ENCODE data around the gene CRYBB2. TPM values are rescaled to one million over a fixed set of nuclear protein-coding genes. Genes with fewer than 3 reads are reported as not detected.

The CRYBB2 gene
- total and polyA plus RNA-seq, 2 experiments from 2014 or later, result 0.37 TPM; not detected in 1

DNA sequence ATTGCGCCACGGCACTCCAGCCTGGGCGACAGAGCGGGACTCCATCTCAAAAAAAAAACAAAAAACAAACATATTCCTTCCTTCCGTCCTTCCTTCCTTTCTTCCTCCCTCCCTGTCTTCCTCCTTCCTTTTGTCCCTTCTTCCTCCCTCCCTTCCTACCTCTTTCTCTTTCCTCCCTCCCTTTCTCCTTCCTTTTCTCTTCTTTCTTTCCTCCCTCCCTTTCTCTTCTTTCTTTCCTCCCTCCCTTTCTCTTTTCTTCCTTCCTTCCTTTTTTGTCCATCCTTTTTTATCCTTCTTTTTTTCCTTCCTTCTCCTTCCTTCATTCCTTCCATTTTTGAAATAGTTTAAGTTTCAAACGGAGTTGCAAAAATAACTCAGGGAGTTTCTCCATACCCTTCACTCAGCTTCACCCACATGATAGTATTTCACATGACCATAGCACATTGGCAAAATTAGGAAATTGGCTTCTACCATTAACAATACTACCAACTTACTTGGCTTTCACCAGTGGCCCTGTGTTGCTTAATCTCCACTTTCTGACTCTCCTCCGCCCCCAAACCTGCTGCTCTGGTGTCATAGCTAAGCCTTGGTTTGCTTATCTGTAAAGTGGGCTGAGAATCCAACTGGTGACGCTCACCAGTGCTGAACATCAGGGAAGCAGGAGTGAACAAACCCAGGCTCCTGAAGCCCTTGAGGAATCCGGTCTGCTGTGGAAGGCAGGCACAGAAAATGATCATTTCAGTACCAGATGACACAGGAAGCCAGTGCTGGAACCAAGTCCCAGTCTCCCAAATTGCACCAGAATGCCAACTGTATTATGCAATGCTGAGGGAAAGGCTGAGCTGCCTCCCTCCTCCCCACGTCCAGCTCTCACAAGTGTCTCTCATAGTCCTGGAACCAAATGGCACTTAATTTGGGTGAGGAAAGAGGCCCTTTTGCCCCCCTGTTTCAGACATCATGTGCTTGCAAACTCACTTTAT lies 37.0 kb upstream of the CRYBB2 start:
- DNase-seq (ENCODE audit: low spot score), result no peak
- Histone ChIP-seq H3K79me2 (no peaks in the 10 kb centered on the region), H3K27ac (no peak overlapping the region), H3K4me3 (no peak overlapping the region), H3K9me3 (ENCODE audit: low read depth) (no peaks in the 10 kb centered on the region), H3K9me2 (replicated peaks; ENCODE audit: insufficient read depth) (no peaks in the 10 kb centered on the region), H4K20me1 (ENCODE audit: insufficient read depth, poor library complexity, severe bottlenecking) (no peaks in the 10 kb centered on the region), H3K27me3 (no peaks in the 10 kb centered on the region), H3K4me1 (ENCODE audit: insufficient read depth) (no peaks in the 10 kb centered on the region), H2AFZ (no peak overlapping the region), H3K36me3 (replicated peaks; ENCODE audit: insufficient read depth, low read depth) (no peaks in the 10 kb centered on the region), H3K4me2 (no peak overlapping the region)
- TF ChIP-seq, protein P1, sequence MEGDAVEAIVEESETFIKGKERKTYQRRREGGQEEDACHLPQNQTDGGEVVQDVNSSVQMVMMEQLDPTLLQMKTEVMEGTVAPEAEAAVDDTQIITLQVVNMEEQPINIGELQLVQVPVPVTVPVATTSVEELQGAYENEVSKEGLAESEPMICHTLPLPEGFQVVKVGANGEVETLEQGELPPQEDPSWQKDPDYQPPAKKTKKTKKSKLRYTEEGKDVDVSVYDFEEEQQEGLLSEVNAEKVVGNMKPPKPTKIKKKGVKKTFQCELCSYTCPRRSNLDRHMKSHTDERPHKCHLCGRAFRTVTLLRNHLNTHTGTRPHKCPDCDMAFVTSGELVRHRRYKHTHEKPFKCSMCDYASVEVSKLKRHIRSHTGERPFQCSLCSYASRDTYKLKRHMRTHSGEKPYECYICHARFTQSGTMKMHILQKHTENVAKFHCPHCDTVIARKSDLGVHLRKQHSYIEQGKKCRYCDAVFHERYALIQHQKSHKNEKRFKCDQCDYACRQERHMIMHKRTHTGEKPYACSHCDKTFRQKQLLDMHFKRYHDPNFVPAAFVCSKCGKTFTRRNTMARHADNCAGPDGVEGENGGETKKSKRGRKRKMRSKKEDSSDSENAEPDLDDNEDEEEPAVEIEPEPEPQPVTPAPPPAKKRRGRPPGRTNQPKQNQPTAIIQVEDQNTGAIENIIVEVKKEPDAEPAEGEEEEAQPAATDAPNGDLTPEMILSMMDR (IDR thresholded peaks at IDR 0.05; ENCODE audit: poor library complexity), result no peak
- no peak for TF ChIP-seq EZH2 (IDR thresholded peaks at IDR 0.05; ENCODE audit: borderline replicate concordance)
- TF ChIP-seq EZH2phosphoT487 (IDR thresholded peaks at IDR 0.05; ENCODE audit: low read depth, severe bottlenecking, unreplicated experiment), result no peak
- WGBS (ENCODE audit: low lambda C conversion rate, missing lambda C conversion rate), result 87% methylated on average over 10 of the region's 10 CpGs

DNA sequence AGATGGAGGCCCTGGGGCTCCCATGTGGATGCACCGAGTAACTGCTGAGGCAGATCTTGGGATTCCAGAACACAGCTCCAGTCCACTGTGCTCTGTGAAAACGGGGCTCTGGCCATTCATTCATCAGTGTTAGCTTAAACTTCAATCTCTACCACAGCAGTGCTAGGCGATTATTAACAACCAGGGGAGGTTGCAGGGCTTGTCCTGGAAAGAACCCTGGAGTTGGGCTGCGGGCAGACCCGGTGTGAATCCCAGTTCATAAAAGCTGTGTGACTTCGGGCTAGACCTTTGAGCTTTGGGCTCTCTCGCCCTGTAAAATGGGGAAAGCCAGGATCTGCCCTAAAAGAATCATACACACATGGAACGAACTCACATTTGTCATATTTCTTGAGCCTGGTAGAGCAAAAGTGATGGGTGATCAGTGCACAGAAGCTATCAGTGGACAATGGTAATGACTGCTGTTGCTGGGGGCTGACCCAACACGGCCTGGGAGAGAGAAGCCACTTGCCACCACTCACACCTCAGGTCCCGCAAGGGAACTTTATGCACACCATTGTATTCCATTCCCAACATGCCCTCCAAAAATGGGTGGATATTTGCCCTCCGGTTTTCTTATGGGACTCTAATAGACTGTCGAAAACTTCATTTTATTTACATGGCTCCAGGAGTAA lies 35.4 kb upstream of the CRYBB2 start:
- no peaks in the 10 kb centered on the region for H3K27me3 ChIP-seq
- TF ChIP-seq, protein P1 (IDR thresholded peaks at IDR 0.05; ENCODE audit: poor library complexity), result no peak
- TF ChIP-seq EZH2 (IDR thresholded peaks at IDR 0.05; ENCODE audit: borderline replicate concordance), result no peak
- TF ChIP-seq EZH2phosphoT487 (IDR thresholded peaks at IDR 0.05; ENCODE audit: low read depth, severe bottlenecking, unreplicated experiment), result no peak
- H3K4me3 ChIP-seq, result no peak overlapping the region
- no peaks in the 10 kb centered on the region for H3K79me2 ChIP-seq
- no peak overlapping the region for H3K4me2 ChIP-seq
- H3K4me1 ChIP-seq (ENCODE audit: insufficient read depth), result no peaks in the 10 kb centered on the region
- H4K20me1 ChIP-seq (ENCODE audit: insufficient read depth, poor library complexity, severe bottlenecking), result no peaks in the 10 kb centered on the region
- H3K36me3 ChIP-seq (replicated peaks; ENCODE audit: insufficient read depth, low read depth), result no peaks in the 10 kb centered on the region
- no peaks in the 10 kb centered on the region for H3K9me3 ChIP-seq (ENCODE audit: low read depth)
- no peak for DNase-seq (ENCODE audit: low spot score)
- no peak overlapping the region for H3K27ac ChIP-seq
- 85% methylated on average over 12 of the region's 12 CpGs for WGBS (ENCODE audit: low lambda C conversion rate, missing lambda C conversion rate)
- no peaks in the 10 kb centered on the region for H3K9me2 ChIP-seq (replicated peaks; ENCODE audit: insufficient read depth)
- H2AFZ ChIP-seq, result no peak overlapping the region

DNA sequence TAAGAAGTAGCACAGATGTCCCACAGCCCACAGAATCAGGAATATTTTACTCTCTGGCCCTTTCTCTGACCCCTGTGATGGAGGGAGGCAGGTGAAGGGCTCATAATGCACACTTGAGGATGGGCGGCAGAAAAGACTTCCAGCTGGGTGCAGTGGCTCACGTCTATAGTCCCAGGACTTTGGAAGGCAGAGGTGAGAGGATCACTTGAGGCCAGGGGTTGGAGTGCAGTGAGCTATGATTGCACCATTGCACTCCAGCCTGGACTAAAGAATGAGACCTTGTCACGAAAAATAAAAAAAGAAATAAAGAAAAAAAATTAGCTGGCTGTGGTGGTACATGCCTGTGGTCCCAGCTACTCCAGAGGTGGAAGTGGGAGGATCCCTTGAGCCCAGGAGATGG lies 33.3 kb upstream of the CRYBB2 start:
- Histone ChIP-seq H3K4me3 (no peak overlapping the region), H2AFZ (no peak overlapping the region), H4K20me1 (ENCODE audit: insufficient read depth, poor library complexity, severe bottlenecking) (no peaks in the 10 kb centered on the region), H3K4me2 (no peak overlapping the region), H3K27me3 (no peaks in the 10 kb centered on the region), H3K9me2 (replicated peaks; ENCODE audit: insufficient read depth) (no peaks in the 10 kb centered on the region), H3K36me3 (replicated peaks; ENCODE audit: insufficient read depth, low read depth) (no peaks in the 10 kb centered on the region), H3K27ac (no peak overlapping the region), H3K4me1 (ENCODE audit: insufficient read depth) (no peaks in the 10 kb centered on the region), H3K9me3 (ENCODE audit: low read depth) (no peaks in the 10 kb centered on the region), H3K79me2 (no peaks in the 10 kb centered on the region)
- WGBS (ENCODE audit: low lambda C conversion rate, missing lambda C conversion rate), result 88% methylated on average over 3 of the region's 3 CpGs
- DNase-seq (ENCODE audit: low spot score), result no peak
- no peak for TF ChIP-seq EZH2 (IDR thresholded peaks at IDR 0.05; ENCODE audit: borderline replicate concordance)

DNA sequence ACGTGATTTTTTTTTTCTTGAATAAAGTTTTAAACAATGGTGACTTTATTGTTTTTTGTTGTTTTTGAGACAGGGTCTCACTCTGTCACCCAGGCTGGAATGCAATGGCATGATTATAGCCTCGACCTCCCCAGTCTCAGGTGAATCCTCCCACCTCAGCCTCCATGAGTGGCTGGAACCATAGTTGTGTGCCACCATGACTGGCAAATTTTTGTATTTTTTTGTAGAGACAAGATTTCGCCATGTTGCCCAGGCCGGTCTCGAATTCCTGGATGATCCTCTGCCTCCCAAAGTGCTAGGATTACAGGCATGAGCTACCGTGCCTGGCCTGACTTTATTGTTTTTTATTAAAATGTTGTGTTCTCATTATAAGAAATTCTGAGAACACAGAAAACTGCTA lies 32.0 kb upstream of the CRYBB2 start:
- H3K4me2 ChIP-seq, result no peak overlapping the region
- no peaks in the 10 kb centered on the region for H3K79me2 ChIP-seq
- no peak overlapping the region for H2AFZ ChIP-seq
- H3K9me2 ChIP-seq (replicated peaks; ENCODE audit: insufficient read depth), result no peaks in the 10 kb centered on the region
- H3K27ac ChIP-seq, result no peak overlapping the region
- H3K4me3 ChIP-seq, result no peak overlapping the region
- no peaks in the 10 kb centered on the region for H3K9me3 ChIP-seq (ENCODE audit: low read depth)
- no peaks in the 10 kb centered on the region for H3K4me1 ChIP-seq (ENCODE audit: insufficient read depth)
- 87% methylated on average over 6 of the region's 6 CpGs for WGBS (ENCODE audit: low lambda C conversion rate, missing lambda C conversion rate)
- no peak for TF ChIP-seq EZH2 (IDR thresholded peaks at IDR 0.05; ENCODE audit: borderline replicate concordance)
- TF ChIP-seq EZH2phosphoT487 (IDR thresholded peaks at IDR 0.05; ENCODE audit: low read depth, severe bottlenecking, unreplicated experiment), result no peak
- TF ChIP-seq, protein P1 (IDR thresholded peaks at IDR 0.05; ENCODE audit: poor library complexity), result no peak
- H3K36me3 ChIP-seq (replicated peaks; ENCODE audit: insufficient read depth, low read depth), result no peaks in the 10 kb centered on the region
- H4K20me1 ChIP-seq (ENCODE audit: insufficient read depth, poor library complexity, severe bottlenecking), result no peaks in the 10 kb centered on the region
- no peaks in the 10 kb centered on the region for H3K27me3 ChIP-seq
- no peak for DNase-seq (ENCODE audit: low spot score)

Measured in hepatocyte (in vitro differentiated cells).